Measurements from ENCODE around the gene HECTD4. TPM values are rescaled to one million over a fixed set of nuclear protein-coding genes. Genes with fewer than 3 reads are reported as not detected.

HECTD4 gene
- total RNA-seq, 2 experiments from 2014 or later, result 34.5 to 62.4 TPM

DNA sequence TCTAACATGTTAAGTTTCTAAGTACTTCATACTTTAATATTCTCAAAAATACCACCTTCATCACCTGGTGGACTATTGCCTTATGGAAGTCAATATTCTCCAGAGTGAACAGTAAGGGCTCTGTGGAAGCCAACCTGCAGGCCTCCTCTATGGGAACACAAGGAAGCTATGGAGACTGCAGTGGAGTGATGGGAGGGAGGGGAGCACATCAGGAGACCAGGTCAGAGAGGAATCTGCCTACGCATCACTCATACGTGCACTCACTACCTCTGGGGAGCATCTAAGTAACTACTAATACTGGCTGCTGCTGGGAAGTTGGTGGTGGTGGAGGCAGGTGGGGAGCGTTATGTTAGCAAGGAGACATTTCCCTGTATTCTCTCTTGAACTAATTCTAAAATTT is 19.9 kb downstream of the HECTD4 start:
- H3K4me2 ChIP-seq (ENCODE audit: low read length), result no peak overlapping the region
- no peak overlapping the region for H3K4me3 ChIP-seq (ENCODE audit: low read depth, low read length, poor library complexity, severe bottlenecking)
- no TSS peak for BruUV-seq (replicated peaks)
- H3K9me2 ChIP-seq (ENCODE audit: insufficient read depth, low read length), result no peaks in the 10 kb centered on the region
- ChIA-PET CTCF (ENCODE audit: unreplicated experiment) (no interaction called here), POLR2A (interaction anchor here (0.5 to 1.0 kb wide), 2 partner anchors 40 to 851 kb away, joined by 3 to 4 read pairs; no protein-coding TSS in a partner anchor)
- H3K36me3 ChIP-seq (ENCODE audit: insufficient read depth, low read length), result no peaks in the 10 kb centered on the region
- H3K9me3 ChIP-seq (ENCODE audit: low read length), result no peaks in the 10 kb centered on the region
- H3K4me1 ChIP-seq (ENCODE audit: insufficient read depth, low read length, poor library complexity, severe bottlenecking), result no peaks in the 10 kb centered on the region
- TF ChIP-seq EZH2phosphoT487 (IDR thresholded peaks at IDR 0.05; ENCODE audit: borderline replicate concordance, low read depth, low read length), result no peak
- no peak for TF ChIP-seq CTCF (conservative IDR thresholded peaks at IDR 0.05; ENCODE audit: low read length)
- H4K20me1 ChIP-seq (ENCODE audit: insufficient read depth, low read length), result no peaks in the 10 kb centered on the region
- no peak overlapping the region for H2AFZ ChIP-seq (ENCODE audit: low read length)
- peaks cover 20% of the 10 kb centered on the region; the same call in 1 of the 2 replicates for H3K79me2 ChIP-seq (ENCODE audit: insufficient read depth, low read depth, low read length)
- no peak overlapping the region for H3K27ac ChIP-seq (ENCODE audit: low read depth, low read length, poor library complexity, severe bottlenecking)
- no peak for DNase-seq (ENCODE audit: low spot score)
- intact Hi-C loops (cut with micrococcal nuclease; ENCODE audit: unreplicated experiment), result no loop called here

GRCh38 chr12:112361271-112361670 is 21.0 kb downstream of the HECTD4 start:
- POLR2A ChIA-PET, result interaction anchor here (0.6 kb wide), 1 partner anchor 95 kb away, joined by 3 read pairs; no protein-coding TSS in a partner anchor
- no peak for TF ChIP-seq CTCF (conservative IDR thresholded peaks at IDR 0.05; ENCODE audit: low read length)
- TF ChIP-seq EZH2phosphoT487 (IDR thresholded peaks at IDR 0.05; ENCODE audit: borderline replicate concordance, low read depth, low read length), result no peak
- Histone ChIP-seq H3K4me2 (ENCODE audit: low read length) (no peak overlapping the region), H3K4me3 (ENCODE audit: low read depth, low read length, poor library complexity, severe bottlenecking) (no peak overlapping the region), H3K36me3 (ENCODE audit: insufficient read depth, low read length) (no peaks in the 10 kb centered on the region), H3K27ac (ENCODE audit: low read depth, low read length, poor library complexity, severe bottlenecking) (no peak overlapping the region), H3K4me1 (ENCODE audit: insufficient read depth, low read length, poor library complexity, severe bottlenecking) (no peaks in the 10 kb centered on the region), H4K20me1 (ENCODE audit: insufficient read depth, low read length) (no peaks in the 10 kb centered on the region), H3K79me2 (ENCODE audit: insufficient read depth, low read depth, low read length) (peaks cover 16% of the 10 kb centered on the region; the same call in 1 of the 2 replicates), H2AFZ (ENCODE audit: low read length) (no peak overlapping the region), H3K9me3 (ENCODE audit: low read length) (no peaks in the 10 kb centered on the region), H3K9me2 (ENCODE audit: insufficient read depth, low read length) (no peaks in the 10 kb centered on the region)
- CTCF ChIA-PET (ENCODE audit: unreplicated experiment), result no interaction called here
- intact Hi-C loops (cut with micrococcal nuclease; ENCODE audit: unreplicated experiment), result no loop called here
- no peak for DNase-seq (ENCODE audit: low spot score)
- no TSS peak for BruUV-seq (replicated peaks)

DNA sequence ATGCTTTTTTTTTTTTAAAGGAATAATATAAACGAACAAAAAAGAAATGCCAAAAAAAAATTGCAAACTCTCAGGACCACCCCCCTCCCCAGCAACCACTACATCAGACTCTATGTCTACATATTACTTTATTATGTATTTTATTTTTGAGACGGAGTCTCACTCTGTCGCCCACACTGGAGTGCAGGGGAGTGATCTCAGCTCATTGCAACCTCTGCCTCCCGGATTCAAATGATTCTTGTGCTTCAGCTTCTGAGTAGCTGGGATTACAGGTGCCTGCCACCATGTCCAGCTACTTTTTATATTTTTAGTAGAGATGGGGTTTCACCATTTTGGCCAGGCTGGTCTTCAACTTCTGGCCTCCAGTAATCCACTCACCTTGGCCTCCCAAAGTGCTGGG is 22.9 kb downstream of the HECTD4 start:
- Histone ChIP-seq H3K4me3 (ENCODE audit: low read depth, low read length, poor library complexity, severe bottlenecking) (no peak overlapping the region), H3K4me2 (ENCODE audit: low read length) (no peak overlapping the region), H3K9me2 (ENCODE audit: insufficient read depth, low read length) (no peaks in the 10 kb centered on the region), H2AFZ (ENCODE audit: low read length) (no peak overlapping the region), H3K9me3 (ENCODE audit: low read length) (no peaks in the 10 kb centered on the region), H3K36me3 (ENCODE audit: insufficient read depth, low read length) (no peaks in the 10 kb centered on the region), H3K79me2 (ENCODE audit: insufficient read depth, low read depth, low read length) (peaks cover 4% of the 10 kb centered on the region; the same call in 1 of the 2 replicates), H4K20me1 (ENCODE audit: insufficient read depth, low read length) (no peaks in the 10 kb centered on the region), H3K27ac (ENCODE audit: low read depth, low read length, poor library complexity, severe bottlenecking) (no peak overlapping the region), H3K4me1 (ENCODE audit: insufficient read depth, low read length, poor library complexity, severe bottlenecking) (no peaks in the 10 kb centered on the region)
- CTCF ChIA-PET (ENCODE audit: unreplicated experiment), result no interaction called here
- no TSS peak for BruUV-seq (replicated peaks)
- intact Hi-C loops (cut with micrococcal nuclease; ENCODE audit: unreplicated experiment), result no loop called here
- POLR2A ChIA-PET, result interaction anchor here (0.6 kb wide), 1 partner anchor 69 kb away, joined by 3 read pairs; no protein-coding TSS in a partner anchor
- TF ChIP-seq EZH2phosphoT487 (IDR thresholded peaks at IDR 0.05; ENCODE audit: borderline replicate concordance, low read depth, low read length), result no peak
- no peak for TF ChIP-seq CTCF (conservative IDR thresholded peaks at IDR 0.05; ENCODE audit: low read length)
- no peak for DNase-seq (ENCODE audit: low spot score)
